HG03139 (cell line): ENCODE measurements around the gene HYLS1.

ENCODE experiments used
- ATAC-seq: cut with Tn5 transposase; IDR thresholded peaks from one replicate; pipeline ENCODE4 v1.9.1; 2021; ENCODE audit not compliant: unreplicated experiment

The HYLS1 gene

DNA sequence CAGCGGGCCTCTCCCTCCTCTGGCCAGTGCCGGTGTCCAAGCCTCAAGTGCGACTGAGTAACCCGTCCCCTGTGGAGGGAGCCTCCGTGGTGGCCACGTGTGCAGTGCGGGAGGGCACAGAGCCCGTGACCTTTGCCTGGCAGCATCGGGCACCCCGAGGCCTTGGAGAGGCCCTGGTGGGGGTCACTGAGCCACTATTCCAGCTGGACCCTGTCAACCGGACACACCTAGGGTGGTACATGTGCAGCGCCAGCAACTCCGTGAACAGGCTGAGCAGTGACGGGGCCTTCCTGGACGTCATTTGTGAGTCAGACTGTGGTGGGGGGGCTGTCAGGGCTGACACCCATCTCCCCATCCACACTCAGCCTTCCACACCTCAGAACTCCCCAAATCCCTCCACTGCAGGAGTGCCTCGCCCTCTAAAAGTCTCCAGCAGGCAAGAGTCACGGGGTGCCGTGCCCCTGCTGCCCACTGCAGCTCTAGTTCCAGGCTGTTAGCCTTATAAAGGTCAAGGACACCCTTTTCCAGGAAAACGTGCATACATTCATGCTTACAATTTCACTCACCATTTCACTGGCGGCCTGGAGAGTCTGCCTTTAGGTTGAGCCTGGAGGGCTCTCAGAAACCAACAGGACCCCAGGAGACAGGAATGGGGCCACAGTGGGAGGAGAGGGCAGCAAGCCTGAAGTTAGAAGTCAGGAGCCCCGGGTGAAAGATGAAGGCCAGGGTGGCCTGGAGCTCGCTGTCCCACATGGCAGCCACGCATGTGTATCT, 61.0 kb downstream of the HYLS1 start:
- no peak for ATAC-seq

- no peak for ATAC-seq
Measured at GRCh38 chr11:125949271-125950177, 62.1 kb downstream of the HYLS1 start.

DNA sequence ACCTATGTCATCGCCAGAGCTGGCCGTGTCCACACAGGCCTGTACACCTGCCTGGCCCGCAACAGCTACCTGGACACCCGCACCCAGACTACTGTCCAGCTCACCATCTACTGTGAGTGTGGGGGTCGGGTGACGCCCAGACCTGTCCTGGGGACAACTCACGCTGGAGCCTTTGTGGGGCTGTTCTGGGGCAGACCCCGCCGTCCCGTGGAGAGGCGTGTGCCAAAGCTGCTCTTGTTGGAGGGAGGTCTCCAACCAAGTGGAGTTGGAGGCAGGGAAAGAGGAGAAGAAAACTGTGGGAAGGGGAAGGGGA, 62.7 kb downstream of the HYLS1 start:
- no peak for ATAC-seq
